GM21619 (cell line): ENCODE results near the gene IKBIP.
A peak's percentile ranks its signal among the peaks of the same experiment; 100 is the strongest.
"Not testable (repeated sequence)": the region's sequence is repeated elsewhere in the genome, so short reads cannot be mapped to it uniquely, and the experiment has no call there.

Source experiments
- ATAC-seq: cut with Tn5 transposase; IDR thresholded peaks from one replicate; pipeline ENCODE4 v1.9.1; 2021; ENCODE audit not compliant: unreplicated experiment

IKBIP gene

DNA sequence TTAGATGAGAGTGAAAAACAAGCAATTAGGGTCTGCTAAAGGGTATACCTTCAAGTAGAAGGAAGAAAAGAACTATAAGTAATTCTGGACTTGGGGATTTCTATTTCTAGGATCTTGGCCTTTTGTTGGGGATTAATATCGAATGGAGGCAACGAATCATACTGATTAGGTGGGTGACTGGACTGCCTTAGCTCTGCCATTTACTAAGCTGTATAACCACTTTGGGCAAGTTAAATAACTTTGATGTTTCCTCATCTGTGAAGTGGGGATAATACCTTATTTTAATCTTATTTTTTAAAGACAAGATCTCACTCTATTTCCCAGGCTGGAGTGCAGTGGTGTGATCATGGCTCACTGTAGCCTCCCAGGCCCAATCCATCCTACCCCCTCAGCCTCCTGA lies 6.6 kb downstream of the IKBIP start:
- no peak for ATAC-seq

DNA sequence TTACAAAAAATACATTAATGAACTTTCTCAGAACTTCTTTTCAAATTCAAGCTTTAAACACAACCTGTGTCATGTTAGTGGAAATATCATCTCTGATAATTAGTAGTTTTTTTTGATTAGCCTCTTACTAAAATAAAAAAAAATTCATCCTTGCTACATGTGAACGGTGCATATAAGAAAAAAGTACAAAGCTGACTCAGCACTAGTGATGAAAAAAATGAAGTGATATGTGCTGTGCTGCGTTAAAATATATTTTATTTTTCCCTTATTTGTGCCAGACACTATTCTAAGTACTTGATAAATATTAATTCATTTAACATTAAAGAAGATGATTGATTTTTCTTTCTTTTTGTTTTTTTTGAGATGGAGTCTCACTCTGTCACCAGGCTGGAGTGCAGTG lies 7.5 kb downstream of the IKBIP start:
- no peak for ATAC-seq

DNA sequence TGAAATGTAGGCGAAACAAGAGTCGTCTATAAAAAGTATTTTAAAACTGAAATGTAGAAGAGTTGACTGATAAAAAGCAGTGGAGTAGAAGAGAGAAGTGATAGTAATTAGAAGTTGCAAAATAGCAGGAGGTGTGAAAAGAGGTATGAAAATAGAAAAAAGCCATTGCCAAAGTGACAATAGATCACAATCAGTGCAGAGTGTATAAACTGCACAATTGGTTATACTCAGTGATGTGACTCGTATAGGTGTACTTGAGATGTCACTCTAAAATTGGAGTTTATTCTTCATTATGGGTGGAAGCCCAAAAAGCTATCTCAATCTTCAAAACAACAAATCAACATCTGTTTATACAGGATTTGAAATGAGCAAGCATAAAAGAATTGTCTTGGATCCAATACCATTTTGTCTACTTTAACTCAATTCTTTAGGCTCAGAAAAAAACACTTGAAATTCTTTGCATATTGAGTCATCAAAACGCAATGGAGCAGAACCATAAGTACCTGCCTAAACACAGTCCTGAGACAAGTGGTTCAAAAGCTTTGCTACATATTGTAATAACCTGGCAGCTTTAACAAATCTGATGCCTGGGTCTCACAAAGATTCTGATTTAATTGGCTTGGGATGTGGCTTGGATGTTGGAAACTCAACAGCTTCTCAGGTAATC lies 8.8 kb downstream of the IKBIP start:
- peak; percentile 87 for ATAC-seq

DNA sequence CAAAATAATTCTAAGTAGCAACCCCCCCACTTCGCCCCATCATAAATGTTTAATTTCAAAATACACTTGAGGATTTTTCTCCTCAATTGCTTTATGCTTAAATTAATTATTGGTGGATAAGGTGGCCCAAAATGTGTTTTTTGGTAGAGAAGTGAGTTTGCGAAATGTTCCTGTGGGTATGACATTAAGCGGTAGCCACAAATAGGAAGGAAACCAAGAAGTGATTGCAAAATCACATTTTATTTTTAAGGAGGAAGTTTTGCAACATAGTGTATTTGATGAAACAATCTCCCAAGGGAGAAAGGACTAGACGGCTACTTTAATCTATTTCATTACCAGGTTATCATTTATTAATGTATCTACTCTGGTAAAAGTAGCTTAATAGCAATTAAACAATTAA lies 25.6 kb downstream of the IKBIP start:
- ATAC-seq: no peak

DNA sequence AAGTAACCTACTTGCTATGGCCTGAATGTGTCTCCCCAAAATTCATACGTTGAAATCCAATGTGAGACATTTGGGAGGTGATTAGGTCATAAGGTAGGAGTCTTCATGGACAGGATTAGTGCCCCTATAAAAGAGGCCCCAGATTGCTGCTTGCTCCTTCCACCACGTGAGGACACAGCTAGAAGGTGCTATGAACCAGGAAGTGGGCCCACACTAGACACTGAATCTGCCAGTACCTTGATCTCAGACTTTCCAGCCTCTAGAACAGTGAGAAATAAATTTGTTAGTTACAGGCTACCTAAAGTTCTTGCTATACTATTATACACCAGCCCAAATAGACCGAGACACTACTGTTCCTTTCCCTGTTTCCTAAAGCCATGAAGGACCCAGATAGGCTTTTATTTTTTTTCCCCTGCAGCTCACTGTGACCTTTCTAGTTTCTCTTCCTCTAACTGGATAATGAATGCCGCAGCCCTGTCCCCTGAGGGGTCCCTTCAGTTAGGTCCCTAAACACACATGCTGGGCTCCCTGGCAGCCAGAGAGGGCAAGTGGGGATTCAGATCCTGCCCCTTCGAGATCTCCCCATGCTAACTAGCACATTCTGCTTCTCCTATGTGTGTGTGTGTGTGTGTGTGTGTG lies 31.8 kb downstream of the IKBIP start:
- ATAC-seq: peak; percentile 90

DNA sequence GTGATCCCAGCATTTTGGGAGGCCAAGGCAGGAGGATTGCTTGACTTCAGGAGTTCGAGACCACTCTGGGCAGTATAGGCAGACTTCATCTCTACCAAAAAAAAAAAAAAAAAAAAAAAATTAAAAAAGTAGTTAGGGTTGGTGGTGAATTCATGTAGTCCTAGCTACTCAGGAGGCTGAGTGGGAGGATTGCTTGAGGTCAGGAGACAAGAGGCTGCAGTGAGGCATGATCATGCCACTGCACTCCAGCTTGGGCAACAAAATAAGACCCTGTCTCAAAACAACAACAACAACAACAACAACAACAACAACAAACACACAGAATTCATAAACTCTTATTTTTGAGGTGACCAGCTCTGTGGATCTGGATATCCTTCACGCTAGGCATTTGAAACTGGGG lies 34.0 kb downstream of the IKBIP start:
- no peak for ATAC-seq

DNA sequence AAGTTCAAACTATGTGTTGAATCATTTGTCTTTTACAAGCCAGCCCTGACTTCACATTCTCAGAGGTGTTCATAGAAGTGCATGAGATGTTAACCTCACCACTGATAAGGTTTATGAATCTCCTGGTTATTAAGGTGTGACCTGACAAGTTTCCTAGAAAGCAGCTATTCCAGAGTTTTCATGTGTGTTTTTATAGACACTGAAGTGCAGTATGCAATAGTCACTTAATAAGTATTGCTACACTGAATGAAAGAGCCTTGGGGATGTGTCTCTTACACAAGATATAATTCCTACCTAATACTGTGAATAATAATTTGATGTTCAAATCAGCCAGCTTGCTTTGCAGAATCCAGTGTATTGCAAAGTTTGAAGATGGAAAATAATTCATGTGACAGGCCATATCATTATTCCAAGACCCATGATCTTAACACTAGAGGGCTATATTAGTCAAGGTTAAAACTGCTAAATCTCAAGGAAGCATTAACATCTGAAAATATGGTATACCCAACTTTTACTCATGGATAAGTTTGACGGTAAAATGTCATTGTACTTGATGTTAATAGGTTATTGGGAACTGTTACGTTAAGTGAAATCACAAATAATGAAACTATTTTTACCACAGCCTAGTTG lies 38.1 kb downstream of the IKBIP start:
- no peak for ATAC-seq

DNA sequence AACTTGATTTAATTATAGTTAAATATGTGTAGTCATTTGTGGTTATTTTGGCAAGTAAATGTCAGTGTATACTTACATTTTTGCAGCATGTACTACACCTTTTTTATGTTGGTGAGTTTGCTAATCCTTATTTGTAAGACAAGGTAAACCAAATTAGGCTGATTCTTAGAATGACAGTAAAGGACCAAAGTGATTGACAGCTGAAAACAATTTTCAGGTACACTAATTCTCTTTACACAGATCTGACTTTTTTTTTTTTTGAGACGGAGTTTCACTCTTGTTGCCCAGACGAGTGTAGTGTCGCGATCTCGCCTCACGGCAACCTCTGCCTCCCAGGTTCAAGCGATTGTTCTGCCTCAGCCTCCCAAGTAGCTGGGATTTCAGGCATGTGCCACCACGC lies 42.7 kb downstream of the IKBIP start:
- no peak for ATAC-seq

DNA sequence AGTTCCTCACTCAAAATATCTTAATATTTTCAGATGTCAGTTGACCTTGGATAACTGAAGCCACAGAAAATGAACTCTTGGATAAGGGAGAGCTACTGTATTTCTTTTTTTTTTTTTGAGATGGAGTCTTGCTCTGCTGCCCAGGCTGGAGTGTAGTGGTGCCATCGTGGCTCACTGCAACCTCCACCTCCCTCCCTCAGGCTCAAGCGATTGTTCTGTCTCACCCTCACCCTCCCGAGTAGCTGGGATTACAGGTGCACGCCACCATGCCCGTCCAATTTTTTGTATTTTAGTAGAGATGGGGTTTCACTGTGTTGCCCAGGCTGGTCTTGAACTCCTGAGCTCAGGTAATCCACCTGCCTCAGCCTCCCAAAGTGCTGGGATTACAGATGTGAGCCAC lies 47.3 kb downstream of the IKBIP start:
- ATAC-seq: not testable (repeated sequence)

DNA sequence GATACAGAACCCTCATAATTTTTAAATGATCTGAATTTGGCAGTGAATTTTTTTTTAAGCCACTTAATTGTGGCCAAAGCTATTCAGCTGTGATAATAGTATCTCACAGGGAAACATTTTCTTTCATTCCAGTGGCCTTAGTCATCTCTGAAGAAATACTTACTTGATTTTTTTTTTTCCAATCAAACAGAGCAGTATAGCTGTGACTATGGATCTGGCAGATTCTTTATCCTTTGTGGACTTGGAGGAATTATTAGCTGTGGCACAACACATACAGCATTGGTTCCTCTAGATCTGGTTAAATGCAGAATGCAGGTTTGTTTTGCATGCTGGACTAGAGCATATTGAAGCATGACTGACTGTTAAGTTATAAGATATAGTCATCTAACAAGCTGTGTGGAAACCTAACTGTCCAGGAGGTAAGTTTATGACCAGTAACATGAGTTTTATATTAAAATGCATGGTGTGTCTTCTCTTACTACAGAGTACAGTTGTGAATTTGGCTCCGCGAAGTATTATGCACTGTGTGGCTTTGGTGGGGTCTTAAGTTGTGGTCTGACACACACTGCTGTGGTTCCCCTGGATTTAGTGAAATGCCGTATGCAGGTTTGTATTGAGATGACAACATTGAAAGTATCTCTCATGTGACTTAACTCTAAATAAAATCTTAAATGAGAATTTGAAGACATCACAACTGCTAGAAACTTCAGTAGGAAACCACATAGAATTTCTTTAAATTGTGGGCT lies 49.2 kb downstream of the IKBIP start:
- ATAC-seq: no peak

DNA sequence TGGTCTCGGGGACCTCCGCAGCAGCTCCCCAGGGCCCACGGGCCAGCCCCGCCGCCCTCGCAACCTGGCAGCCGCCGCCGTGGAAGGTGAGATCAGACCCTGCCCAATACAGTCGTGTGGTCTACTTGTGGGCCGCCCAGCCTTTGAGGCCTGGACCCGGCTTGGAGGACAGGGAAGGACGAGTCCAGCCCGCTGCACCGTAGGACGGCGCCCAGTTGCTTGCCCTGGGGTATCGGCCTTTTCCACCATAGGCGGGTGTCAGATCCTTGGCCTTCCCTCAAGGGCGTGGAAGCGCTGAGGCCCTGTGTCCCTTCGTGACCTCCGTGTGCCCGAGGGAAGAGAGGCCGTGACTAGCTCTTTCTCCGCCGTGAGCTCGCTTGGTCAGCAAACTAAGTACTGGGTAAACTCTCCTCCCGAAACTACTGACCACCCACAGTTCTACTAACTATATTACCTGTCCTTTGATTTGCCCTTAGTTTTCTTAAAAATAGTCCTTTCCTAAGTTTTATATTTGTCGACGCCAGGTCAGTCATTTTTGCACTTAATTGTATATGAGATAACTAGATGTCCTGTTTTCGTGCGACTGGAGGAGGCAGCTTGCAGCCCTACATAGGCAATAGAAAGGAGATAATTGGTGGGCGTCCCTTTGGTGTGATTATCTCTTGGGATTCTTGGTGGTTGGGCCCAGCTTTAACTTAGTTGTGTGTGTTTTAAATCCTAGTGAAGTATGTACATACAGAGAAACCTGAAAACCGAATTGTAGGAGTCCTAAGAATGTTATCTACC lies 50.3 kb downstream of the IKBIP start:
- no peak for ATAC-seq

DNA sequence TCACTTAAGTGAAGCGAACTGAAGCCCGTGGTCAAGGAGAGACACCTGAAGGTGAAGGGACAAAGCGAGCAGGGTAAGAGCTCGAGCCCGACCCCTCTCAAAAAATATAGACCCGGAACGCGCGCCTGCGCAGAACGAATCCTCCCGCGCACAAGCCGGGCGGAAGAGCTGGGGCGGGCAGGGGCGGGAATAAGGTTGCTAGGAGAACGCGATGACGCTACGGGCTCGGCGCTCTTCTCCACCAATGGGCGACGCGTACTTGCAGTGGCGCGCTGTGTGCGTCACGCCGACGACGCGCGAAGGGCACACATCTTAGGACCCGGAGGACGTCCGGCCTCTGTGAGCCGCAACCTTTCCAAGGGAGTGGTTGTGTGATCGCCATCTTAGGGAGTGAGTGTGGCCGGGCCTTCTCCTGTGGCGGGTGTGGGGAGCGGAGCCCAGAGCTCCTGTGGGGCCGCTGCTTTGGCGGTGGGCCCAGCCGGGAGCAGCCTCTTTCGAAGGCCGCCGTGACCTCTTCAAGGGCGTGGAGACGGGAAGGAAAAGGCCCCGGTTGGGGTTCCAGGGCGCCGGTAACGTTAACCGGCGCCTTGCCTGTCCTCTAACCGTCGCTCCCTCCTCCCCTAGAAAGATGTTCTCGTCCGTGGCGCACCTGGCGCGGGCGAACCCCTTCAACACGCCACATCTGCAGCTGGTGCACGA lies 51.1 kb downstream of the IKBIP start, which contains the start of gene SLC25A3:
Gene SLC25A3 (plus strand): TSS at position 336 of the 699 bp plus-strand sequence. CDS start 293 bp downstream, at position 629.
- peak; percentile 99 for ATAC-seq

DNA sequence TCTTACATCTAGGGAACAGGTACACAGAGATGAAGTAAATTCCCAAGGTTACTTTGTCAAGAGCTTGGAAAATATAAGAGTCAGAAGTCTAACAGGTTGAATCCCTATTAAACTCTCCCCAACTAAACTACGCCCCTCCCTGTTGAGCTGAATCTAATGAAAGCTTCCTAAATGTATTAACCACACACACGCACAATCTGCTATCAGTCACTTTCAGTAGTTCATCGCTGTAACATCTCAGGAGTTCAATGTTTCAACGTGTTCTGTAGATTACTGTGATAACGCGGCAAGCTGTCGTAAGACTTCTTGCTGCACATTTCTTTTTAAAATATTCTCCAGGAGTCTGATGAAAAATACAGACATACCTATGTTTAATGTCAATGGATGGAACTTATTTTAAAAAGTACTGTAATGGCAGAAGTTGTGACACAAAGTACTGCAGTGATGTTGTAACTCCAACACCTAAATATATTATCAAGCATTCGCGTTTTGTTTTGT lies 51.7 kb downstream of the IKBIP start:
- ATAC-seq: no peak

DNA sequence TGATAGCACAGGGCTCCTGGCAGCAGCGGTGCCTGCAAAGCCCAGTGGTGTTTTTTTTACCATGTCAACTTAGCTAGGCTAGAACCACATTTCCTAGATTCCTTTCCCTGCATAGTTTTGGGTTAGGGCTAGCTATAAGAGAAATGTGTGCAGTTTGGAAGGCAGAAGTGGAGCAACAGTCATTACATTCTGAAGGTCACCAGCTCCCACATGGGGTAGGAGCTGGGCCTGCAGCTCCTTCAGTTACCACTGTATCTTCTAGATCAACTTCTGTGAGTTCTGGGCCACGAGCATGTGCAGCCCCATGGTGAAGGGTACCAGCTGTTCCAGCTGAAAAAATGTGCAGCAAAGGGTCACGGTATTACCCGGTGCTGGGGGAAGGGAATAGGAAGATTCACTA lies 53.4 kb downstream of the IKBIP start:
- no peak for ATAC-seq

DNA sequence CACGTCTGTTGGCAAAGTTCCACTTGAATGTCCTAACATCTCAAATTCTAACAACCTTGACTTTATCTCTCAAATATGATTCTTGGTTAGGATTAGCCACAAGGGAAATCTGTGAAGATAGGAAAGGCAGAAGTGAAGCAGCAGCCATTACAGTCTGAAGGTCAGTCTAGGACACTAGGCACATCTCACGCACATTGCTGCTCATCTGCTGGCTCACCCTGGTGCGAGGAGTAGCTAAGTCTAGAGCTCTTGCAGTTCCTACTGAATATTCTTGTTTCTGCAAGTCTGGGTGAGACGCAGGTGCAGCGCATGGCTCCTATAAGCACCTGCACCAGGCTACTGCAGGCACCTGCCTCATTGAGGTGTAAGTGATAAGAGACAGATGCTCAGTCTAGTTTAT lies 57.5 kb downstream of the IKBIP start:
- no peak for ATAC-seq

DNA sequence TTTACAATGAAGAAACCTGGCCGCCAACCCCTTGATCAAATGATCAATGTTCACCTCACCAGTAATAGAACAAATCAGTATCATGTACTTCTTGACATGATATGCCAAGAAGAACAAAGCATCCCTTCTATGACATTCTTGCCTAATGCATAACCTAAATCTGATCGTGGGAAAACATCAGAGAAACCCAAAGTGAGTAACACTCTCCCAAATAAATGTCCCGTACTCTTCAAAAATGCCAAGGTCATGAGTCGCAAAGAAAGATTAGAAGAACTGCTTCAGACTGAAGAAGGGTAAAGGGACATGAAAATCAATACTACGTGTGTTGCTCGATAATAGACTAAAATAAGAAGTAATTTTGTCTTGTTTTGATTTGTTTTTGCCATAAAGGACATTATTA lies 62.5 kb downstream of the IKBIP start:
- ATAC-seq: no peak

DNA sequence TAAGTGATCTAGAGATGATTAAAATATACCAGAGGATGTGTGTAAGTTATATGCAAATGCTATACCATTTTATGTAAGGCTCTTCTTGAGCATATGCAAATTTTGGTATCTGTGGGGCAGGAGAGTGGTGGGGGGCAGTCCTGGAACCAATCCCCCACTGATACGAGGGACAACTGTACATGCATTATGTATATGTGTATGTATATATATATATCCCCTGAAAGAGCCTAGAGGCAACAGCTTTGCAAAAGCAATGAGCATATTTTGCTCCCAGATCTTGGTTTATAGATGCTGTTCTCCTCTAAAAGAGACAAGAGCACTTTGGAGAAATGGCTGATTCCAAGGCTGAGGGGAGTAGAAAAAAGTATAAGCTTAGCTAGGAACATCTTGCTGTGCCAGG lies 63.5 kb downstream of the IKBIP start:
- no peak for ATAC-seq

DNA sequence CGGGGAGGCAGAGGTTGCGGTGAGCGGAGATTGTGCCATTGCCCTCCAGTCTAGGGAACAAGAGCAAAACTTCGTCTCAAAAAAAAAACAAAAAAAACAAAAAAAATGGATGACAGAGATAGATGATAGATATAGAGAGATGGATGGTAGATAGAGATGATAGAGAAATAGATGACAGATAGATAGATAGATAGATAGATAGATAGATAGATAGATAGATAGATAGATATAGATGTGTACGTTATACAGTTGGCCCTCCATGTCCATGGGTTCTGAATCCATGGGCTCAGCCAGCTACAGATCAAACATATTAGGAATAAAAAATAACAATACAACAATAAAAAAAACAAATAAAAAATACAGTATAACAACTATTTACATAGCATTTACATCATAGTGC lies 63.9 kb downstream of the IKBIP start:
- ATAC-seq: no peak

DNA sequence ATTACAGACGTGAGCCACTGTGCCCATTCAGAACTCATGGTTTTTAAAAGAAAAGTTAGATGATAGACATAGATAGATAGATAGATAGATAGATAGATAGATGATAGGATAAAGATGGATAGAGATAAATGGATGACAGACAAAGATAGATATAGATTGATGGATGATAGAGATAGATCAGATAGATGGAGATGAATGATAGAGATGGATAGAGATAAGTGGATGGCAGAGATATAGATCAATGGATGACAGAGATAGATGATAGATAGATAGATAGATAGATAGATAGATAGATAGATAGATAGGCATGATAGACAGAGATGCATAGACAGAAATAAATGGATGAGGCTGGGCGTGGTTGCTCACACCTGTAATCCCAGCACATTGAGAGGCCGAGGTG lies 64.8 kb downstream of the IKBIP start:
- no peak for ATAC-seq

DNA sequence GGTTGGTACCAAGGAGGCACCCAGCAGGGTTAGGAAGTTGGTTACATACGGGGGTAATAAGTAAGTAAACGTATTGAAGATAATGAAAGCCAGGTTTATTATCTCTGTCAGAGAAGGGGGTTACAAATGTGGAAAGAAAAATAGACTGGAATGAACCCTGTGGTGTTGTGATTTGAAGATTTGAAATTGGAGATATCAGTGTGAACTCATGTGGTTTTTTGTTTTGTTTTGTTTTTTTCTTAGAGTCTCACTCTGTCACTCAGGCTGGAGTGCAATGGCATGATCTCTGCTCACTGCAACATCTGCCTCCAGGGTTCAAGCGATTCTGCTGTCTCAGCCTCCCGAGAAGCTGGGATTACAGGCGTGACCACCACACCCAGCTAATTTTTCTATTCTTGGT lies 65.2 kb downstream of the IKBIP start:
- no peak for ATAC-seq
